Suppressor macrophage (primary cell): ENCODE data around the gene PERM1.
"Not testable (repeated sequence)": the region's sequence is repeated elsewhere in the genome, so short reads cannot be mapped to it uniquely, and the experiment has no call there.

Experiments used
- DNase-seq, 4 experiments: peaks; one replicate each; pipeline ENCODE4 v3.0.0-alpha.2; 2020 to 2022
- total RNA-seq, 17 experiments: gene quantifications; one replicate each; lab custom pipeline; 2026; ENCODE audit warnings: mixed read lengths in 6 of 17, inconsistent platforms in 3 of 17; lab: John Stamatoyannopoulos, UW

The PERM1 gene
- total RNA-seq = 0 to 1.8 (median 0) reads per million in 17 experiments

- DNase-seq = no peak
These were observed at the start of gene PERM1 for GRCh38 chr1:981955-982558. PERM1 (minus strand) TSS chr1:982093; CDS start chr1:981029, 1,064 bp downstream.

GRCh38 chr1:1030867-1031658 is 49.2 kb upstream of the PERM1 start:
- not testable (repeated sequence) for DNase-seq

- no peak for DNase-seq
These were observed 45.9 kb upstream of the PERM1 start for GRCh38 chr1:1027791-1028190.

- no peak for DNase-seq
These were observed 44.9 kb upstream of the PERM1 start for GRCh38 chr1:1026599-1027413.

- no peak for DNase-seq
These were observed 43.8 kb upstream of the PERM1 start for GRCh38 chr1:1025730-1026129.

GRCh38 chr1:1024771-1025699 is 43.1 kb upstream of the PERM1 start:
- no peak for DNase-seq

GRCh38 chr1:1024149-1024770 is 42.4 kb upstream of the PERM1 start:
- DNase-seq = no peak

- DNase-seq = no peak
These were observed 41.8 kb upstream of the PERM1 start for GRCh38 chr1:1023700-1024099.

- no peak for DNase-seq
These were observed 40.6 kb upstream of the PERM1 start for GRCh38 chr1:1022302-1023009.

GRCh38 chr1:1021920-1022259 is 40.0 kb upstream of the PERM1 start:
- no peak for DNase-seq

- DNase-seq = peak in 3 of 4 experiments; percentile 60 to 77 (median 66)
These were observed 39.4 kb upstream of the PERM1 start for GRCh38 chr1:1021010-1021919.

GRCh38 chr1:1020415-1021009 is 38.6 kb upstream of the PERM1 start:
- DNase-seq = peak in 1 of 4 experiments; percentile 57

GRCh38 chr1:1020000-1020404 is 38.1 kb upstream of the PERM1 start, which contains the start of gene AGRN:
AGRN (plus strand) TSS chr1:1020120; CDS start chr1:1020173, 53 bp downstream.
- peak in 3 of 4 experiments; percentile 44 to 75 (median 62) for DNase-seq

GRCh38 chr1:1019122-1019999 is 37.5 kb upstream of the PERM1 start:
- DNase-seq = peak; percentile 87 to 97 (median 93)

GRCh38 chr1:1018321-1018685 is 36.4 kb upstream of the PERM1 start:
- DNase-seq = not testable (repeated sequence)

- not testable (repeated sequence) for DNase-seq
These were observed 35.8 kb upstream of the PERM1 start for GRCh38 chr1:1017397-1018320.
